Fibroblast of the aortic adventitia (primary cell): ENCODE data around the gene AURKAIP1. TPM values are rescaled to one million over a fixed set of nuclear protein-coding genes. Genes with fewer than 3 reads are reported as not detected.
"Not testable (repeated sequence)": the region's sequence is repeated elsewhere in the genome, so short reads cannot be mapped to it uniquely, and the experiment has no call there.

Experiments used
- DNase-seq: peaks from one replicate; pipeline ENCODE4 v3.0.0-alpha.2; 2010; ENCODE audit warnings: low read depth
- H3K4me3 ChIP-seq: 2 replicates; pipeline ENCODE4 v1.5.1; 2011; ENCODE audit warnings: low read depth, mild to moderate bottlenecking, control low read depth, low read length, moderate library complexity
- total RNA-seq: library from RNA; depleted of rRNA; stranded (reverse); fragments of >200 nt; gene quantifications from 2 replicates; pipeline ENCODE4 v1.2.3, GENCODE V29; 2012; ENCODE audit warnings: low replicate concordance
- TF ChIP-seq, protein P1 (sequence below): IDR thresholded peaks from 2 replicates; pipeline ENCODE4 v1.5.1; 2011; ENCODE audit warnings: mild to moderate bottlenecking, low read length, control low read depth, inconsistent platforms; ENCODE audit not compliant: insufficient read depth

The AURKAIP1 gene
- total RNA-seq, 1 donor, result 71.1 TPM

DNA sequence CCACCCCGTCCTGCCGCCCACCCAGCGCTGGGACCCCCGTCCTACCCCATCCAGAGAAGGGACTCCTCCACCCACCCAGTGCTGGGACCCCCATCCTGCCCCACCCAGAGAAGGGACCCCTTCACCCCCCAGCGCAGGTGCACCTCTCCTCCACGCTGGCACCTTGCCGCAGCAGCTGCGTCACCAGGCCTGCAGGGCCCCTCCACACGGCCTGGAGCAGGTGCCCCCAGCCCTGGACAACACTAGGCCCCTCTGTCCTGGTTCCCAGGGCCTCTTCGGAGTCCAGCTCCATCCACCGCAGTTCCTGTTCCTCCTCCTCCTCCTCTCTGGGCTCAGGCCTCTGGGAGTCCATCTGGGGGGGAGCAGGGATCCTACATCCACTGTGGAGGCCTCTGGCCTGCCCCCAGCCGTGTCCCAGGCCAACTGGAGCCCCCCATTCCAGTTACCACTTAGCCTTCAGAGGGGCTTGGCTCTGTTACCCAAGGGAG lies 45.7 kb upstream of the AURKAIP1 start:
- TF ChIP-seq, protein P1, sequence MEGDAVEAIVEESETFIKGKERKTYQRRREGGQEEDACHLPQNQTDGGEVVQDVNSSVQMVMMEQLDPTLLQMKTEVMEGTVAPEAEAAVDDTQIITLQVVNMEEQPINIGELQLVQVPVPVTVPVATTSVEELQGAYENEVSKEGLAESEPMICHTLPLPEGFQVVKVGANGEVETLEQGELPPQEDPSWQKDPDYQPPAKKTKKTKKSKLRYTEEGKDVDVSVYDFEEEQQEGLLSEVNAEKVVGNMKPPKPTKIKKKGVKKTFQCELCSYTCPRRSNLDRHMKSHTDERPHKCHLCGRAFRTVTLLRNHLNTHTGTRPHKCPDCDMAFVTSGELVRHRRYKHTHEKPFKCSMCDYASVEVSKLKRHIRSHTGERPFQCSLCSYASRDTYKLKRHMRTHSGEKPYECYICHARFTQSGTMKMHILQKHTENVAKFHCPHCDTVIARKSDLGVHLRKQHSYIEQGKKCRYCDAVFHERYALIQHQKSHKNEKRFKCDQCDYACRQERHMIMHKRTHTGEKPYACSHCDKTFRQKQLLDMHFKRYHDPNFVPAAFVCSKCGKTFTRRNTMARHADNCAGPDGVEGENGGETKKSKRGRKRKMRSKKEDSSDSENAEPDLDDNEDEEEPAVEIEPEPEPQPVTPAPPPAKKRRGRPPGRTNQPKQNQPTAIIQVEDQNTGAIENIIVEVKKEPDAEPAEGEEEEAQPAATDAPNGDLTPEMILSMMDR, result no peak
- no peak overlapping the region for H3K4me3 ChIP-seq
- DNase-seq, result no peak

DNA sequence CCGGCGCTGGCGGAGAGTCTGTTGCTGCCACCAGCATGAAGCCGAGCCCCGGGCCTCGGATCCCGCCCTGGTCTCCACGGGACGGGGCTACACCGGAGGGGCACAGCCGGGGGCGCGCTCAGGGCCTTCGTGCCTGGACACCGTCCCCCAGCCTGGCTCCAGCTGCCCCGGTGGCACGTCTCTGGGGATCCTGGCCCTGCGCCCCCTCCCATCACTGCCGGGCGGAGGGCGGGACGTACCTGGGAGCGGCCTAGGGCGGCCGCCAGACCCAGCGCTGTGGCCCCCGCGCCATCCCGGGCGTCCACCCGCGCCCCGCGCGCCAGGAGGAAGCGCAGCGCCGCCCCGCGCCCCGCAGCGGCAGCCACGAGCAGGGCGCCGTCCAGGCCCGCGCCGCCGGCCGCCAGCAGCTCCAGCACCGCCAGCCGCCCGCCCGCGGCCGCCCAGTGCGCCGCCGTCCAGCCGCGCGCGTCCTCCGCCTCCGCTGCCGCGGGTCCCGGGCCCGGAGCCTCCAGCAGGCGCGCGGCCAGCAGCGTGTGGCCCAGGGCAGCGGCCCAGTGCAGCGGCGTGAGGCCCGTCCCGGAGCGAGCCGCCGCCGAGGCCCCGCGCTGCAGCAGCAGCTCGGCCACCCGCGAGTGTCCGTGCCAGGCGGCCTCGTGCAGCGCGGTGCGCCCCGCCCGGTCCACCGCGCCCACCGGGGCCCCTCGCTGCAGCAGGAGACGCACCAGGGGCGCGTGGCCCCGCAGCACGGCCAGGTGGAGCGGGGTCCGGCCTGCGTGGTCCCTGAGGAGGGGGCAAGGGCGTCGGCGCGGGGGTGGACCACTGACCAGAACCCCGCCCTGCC lies 45.0 kb upstream of the AURKAIP1 start:
- DNase-seq, result no peak
- no peak overlapping the region for H3K4me3 ChIP-seq
- TF ChIP-seq, protein P1, result no peak

DNA sequence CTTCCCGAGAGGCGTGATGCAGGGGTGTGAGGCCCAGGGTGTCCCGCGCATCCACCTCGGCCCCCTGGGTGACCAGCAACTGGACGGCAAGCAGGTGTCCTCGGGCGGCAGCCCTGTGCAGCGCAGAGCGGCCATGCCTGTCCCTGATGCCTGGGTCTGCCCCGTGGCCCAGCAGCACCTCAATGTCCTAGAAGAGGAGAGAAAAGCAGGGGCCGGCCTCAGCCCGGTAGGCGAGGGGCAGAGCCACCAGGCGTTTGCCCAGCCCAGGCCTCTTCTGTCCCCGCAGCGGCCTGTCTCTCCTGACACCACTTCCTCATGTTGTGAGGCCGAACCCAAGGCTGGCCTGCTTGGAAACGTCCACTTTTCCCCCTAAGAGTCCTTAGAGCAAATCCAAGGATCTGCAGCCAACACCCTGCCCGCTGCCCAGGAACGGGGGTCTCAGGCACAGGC lies 44.4 kb upstream of the AURKAIP1 start:
- no peak overlapping the region for H3K4me3 ChIP-seq
- no peak for DNase-seq
- TF ChIP-seq, protein P1, result no peak

DNA sequence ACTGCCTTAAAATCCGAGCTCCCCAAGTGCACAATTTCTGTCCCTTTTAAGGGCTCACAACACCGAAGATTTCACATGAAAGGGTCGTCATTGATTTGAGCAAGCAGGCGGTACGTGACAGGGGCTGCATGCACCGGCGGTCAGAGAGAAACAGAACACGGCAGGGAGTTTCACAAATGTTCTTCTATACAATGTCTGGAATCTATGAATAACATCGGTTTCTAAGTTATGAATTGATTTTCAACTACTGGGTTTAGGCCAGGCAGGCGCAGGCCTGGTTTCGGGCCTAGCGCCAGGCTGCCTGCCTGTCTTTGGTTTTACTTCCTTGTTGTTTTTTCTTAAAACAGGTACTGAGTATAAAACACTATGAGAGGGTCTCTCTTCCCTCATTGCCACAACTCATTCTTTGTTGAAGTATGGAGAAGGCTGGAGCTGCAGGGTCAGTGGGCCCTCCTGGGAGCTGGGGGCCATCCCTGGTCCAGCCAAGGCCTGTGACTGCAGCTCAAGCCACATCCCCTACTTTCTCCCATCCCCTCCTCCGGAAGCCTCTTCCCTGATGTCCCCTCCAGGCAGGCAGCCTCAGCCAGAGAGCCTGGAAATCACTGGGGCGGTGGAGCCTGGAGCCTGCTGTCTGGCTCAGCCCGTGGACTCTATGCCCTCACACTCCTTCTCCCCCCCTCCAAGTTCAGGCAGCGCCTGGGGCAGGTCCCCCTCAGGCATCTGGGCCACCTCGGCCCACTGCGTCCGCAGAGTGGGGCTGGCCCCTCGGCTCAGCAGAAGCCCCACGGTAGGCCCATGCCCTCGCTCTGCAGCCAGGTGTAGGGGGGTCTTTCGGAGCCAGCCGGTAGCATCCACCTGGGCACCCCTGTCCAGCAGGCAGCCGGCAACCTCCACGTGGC lies 43.7 kb upstream of the AURKAIP1 start:
- TF ChIP-seq, protein P1, result no peak
- DNase-seq, result no peak
- H3K4me3 ChIP-seq, result no peak overlapping the region

DNA sequence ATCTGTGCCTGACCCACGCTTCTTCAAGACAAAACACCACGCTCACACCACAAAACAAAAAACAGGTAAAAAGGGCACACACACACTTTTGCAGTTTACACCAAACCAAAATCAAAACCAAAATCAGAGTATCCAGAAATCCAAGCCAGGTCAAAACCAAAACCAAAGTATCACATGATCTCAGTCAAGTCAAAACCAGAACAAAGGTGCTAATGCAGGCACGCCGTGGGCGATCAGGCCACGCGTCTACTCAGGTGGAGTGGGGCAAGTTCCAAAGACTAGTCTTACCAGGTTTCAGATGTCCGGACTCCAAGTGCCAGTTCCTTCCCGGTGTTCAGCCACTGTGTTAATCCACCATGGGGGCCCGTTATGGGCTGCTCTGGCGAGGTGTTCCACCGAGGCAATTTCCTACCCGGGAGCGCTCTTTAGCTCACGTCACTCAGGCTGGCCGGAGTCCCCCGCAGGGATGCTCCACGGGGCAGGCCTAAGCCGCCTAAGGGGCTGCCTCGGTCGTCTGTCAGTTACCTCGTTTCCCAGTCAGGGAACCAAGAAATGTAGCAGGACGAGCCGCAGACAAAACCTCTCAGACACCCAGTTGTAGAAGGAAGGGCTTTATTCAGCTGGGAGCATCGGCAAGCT lies 42.9 kb upstream of the AURKAIP1 start:
- not testable (repeated sequence) for H3K4me3 ChIP-seq, DNase-seq

DNA sequence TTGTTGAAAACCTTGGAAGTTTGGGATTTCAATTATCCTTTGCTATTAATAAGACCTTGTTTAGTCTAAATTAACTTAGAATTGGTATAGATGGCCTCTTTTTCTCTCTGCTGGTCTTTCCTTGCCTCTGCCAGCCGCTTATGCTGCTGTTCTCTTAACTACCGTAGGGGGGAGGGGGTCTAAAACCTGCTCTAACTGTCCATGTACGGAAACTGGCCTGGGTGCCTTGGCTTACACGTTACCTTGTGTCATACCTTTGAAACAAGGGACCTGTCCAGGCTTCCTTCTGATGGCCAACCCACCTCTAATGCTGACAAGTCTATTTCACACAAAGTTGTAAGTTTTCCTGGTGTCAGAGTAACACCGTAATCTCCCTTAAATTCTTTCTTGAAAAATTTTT lies 42.4 kb upstream of the AURKAIP1 start:
- H3K4me3 ChIP-seq, DNase-seq: not testable (repeated sequence)

DNA sequence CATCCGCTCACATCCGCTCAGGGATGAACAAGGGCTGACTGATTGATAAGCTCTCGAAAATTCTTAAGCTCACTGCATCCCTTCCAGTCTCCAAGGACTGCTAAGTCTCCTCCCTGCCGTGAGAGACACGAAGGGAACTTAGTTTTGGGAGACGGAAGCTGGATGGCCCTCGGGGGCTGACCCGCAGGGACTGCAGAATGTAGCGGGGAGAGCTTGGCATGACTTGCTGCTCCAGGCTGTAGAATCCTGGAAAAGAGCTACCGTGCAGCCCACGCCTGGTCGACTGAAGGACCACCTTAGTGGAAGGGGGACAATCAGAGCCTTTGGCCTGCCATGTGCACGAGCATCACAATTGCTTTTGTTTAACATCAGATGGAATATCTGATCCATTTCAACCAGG lies 40.7 kb upstream of the AURKAIP1 start:
- no peak overlapping the region for H3K4me3 ChIP-seq
- DNase-seq, result no peak
- TF ChIP-seq, protein P1, result no peak

DNA sequence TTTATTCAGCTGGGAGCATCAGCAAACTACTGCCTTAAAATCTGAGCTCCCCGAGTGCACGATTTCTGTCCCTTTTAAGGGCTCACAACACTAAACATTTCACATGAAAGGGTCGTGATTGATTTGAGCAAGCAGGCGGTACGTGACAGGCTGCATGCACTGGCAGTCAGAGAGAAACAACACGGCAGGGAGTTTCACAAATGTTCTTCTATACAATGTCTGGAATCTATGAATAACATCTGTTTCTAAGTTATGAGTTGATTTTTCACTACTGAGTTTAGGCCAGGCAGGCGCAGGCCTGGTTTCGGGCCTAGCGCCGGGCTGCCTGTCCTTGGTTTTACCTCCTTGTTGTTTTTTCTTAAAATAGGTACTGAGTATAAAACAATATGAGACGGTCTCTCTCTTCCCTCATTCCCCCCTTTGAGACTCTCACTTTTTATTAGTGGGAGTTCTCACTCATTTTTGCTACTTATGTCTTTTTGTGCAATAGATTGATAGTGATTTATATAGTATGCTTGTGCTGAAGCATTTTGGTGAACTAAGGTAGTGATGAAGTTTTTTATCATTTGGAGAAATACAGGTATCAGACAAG lies 37.4 kb upstream of the AURKAIP1 start:
- DNase-seq, H3K4me3 ChIP-seq: not testable (repeated sequence)
